ENCODE data around the gene CXCL8.
"Not testable (repeated sequence)": the region's sequence is repeated elsewhere in the genome, so short reads cannot be mapped to it uniquely, and the experiment has no call there.

The CXCL8 gene

DNA sequence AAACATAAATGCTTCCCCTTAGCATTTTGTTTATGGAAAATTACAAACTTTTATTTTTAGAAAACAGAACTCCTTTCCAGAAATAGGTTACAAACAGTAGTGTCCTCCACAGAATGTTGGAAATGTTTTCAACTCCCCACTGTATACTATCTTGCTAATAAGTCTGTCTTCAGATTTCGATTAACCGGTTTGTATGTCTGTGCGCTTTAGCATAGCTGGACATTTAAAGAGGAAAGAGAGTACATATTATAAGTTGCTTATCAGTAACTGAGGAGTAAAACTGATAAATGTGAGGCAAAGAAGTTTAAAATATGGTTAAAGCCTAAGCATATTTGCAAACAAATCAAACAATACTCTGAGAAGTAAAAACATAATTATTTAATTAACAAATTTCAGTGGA lies 3.4 kb downstream of the CXCL8 start:
- no peak for DNase-seq (ENCODE audit: low spot score)

DNA sequence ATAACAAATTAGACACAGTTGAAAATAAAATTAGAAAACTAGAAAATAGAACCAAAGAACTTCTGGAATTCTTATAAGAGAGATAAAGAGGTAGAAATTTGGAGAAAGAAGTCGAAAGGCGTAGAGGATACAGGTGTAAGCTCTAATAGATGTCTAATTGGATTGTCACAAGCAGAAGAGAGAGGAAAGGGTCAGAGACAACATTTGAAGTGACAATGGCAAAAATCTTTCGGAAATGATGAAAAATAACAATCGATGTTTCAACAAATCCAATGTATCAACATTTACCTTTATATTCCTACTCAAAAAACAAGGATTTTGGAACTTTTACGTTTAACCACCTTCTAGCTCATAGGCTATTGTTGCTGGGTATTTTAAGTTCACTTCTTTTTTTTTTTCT lies 3.8 kb downstream of the CXCL8 start:
- no peak for DNase-seq (ENCODE audit: low spot score)

DNA sequence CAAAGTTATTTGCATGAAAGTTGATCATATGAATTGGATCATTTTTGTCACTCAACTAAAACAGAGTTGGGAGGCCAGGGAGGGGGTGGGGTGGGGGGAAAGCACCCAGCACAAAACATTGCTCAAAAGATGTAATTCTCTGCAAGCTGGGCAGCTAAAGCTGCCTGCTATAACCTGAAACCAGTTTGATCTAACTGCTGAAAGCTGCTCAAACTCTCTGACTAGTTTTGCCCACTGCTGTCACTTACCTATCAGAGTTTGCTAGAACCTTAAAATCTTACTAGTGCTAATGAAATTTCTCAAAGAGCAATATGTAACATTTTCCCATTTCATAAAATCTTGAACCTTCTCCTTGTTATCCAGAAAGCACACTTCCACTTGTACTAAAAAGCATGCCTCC lies 10.4 kb downstream of the CXCL8 start:
- no peak for DNase-seq (ENCODE audit: low spot score)

DNA sequence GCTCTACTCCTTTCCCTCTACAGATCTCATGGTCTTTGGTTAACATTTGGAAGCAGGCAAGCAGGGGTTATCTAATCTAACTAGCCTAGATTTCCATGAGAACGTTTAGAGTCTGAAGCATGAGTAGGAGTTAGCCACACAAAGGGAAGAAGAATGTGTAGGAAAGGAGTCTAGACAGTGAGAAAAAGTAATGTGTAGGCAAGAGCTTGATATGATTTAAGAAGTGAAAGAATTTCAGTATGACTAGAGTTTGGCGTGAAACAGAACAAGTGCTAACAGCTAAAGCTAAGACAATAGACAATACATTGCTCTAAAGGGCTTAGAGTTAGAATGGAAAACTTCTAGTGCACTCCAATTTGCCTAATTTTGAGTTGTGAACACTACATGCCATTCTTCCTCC lies 10.8 kb downstream of the CXCL8 start:
- no peak for DNase-seq (ENCODE audit: low spot score)

DNA sequence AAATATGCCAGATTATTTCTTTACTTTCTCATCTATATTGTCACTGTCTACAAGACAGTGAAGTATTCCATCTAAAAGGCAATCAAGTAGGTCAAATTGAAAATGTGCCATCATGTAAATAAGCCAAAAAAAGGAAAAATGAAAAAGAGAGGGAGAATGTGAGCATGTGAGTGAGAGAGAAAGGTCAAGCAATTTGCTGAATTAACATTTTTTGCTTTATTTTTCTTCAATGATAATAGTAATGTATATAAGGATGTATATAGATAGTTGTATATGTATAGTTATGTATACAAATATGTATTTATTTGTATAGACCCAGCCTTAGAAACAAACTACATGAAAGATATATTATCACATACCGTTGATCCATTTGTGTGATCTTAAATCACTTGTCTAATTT lies 11.5 kb downstream of the CXCL8 start:
- DNase-seq (ENCODE audit: low spot score) = no peak

DNA sequence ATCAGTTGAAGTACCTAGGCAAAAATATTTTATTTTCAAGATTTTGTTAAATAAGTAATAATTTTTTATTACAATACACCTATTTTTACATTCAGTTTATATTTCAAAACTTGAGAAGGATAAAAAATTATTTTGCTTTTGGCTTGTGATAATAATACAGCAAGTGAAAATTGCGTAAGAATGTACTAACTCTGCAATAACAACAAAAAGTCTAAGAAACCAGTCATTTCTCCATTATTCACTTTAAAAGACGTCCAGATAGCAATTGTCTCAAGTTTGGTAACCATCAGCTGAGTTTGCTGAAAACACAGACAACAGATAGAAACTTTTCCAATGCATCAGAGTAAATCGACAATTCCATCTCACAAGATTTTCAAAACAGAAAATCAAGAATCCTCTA lies 12.1 kb downstream of the CXCL8 start:
- DNase-seq (ENCODE audit: low spot score) = no peak

DNA sequence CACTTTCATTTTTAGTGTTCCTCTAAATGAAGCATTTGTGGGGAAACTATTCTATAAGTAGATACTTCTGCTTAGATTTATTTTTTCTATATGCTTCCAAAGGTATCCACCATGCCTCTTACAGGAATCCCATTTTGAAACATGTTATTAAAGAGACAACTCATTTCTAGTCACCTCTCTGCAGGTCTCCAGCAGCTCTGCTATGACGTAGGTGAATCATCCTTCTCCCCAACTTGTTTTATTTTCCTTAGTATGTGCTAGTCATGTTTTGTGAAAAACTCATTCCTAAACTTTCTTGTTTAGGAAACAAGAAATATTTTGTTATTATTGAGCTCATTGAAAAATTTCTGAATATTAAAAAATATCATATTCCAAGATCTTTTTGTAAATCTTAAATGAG lies 12.8 kb downstream of the CXCL8 start:
- DNase-seq (ENCODE audit: low spot score) = no peak

DNA sequence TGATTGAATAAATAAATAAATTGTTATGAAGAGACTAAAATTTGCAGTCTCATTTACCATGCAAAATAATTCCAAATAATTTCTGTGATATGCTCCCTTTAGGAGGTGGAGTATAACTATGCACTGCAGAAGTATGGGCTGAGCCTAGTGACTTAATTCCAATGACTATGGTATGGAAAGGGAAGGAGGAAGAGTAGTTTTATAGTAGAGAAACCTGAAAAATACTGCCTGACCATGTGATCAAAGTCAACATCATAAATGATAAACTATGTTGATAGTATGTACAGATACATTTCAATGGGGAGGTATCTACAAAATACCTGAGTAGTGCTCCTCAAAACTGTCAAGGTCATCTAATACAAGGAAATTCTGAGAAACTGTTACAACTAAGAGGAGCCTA lies 14.6 kb downstream of the CXCL8 start:
- no peak for DNase-seq (ENCODE audit: low spot score)

DNA sequence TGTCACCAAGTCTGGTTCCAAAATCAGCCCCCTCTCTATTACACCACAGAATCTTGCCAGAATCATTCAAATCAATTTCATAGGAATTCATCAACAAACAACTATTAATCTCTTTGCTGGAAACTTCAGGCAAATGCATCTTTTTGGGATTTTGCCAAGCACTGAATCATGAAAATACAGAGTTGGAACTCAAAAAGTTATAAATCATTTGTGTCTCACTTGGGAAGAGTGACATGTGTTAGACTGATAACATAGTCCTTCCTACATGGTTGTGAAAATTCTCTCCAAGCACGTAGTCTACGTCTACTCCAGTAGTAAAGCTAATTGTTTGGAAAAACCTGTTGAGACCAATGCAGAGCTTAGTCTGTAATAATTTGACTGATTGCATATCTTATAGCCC lies 19.0 kb downstream of the CXCL8 start:
- DNase-seq (ENCODE audit: low spot score) = no peak

DNA sequence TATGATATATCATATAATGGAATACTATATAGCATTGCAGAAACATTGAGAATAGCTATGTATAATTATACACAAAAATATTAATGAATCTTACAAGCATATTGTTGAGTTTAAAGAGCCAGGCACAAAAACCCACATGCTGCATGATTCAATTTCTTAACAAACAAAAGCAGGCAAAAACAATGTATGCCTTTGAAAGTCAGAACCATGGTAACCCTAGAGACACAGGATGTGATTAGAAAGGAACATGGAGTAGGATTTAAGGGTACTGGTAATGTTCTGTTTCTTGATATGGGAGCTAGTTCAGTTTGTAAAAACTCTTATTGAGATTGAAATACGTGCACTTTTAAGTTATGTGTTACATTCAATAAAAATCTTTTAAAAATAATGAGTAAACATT lies 21.5 kb downstream of the CXCL8 start:
- no peak for DNase-seq (ENCODE audit: low spot score)

DNA sequence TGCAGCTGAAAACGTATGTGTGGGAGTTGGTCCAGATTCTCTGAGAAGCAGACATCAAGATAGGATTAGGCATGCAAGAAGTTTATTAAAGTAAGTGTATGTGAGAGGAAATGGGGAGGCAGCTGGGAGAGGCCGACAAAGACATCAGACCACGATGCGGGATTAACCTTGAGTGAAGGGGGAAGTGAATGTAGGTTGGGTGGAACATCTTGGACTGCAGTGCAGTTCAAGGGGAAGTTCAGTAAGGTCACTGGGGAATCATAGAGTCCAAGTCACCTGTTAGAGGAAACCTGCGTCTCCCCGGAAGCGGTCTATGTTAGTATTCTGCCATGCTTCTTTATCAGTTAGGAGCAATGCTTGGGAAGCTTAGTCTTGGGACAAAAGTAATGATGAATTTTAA lies 22.0 kb downstream of the CXCL8 start:
- no peak for DNase-seq (ENCODE audit: low spot score)

DNA sequence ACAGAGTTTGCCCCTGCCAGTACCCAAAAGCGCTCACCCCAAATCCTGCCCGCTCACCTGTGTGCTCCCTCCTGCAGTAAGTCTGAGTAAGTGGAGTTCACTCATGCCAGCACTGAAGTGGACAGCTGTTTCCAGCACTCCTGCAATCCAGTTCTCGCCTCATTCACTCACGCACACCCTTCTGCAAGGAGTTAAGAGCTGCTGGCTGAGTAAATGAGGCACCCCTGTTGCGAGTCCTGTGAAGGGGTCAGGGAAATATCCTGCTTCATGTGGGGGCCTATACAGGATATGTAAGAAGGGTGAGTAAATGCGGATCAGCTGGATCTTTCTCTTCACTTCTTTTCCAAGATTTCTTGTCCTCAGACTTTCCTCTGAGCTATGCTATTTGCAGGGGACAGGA lies 23.5 kb downstream of the CXCL8 start:
- no peak for DNase-seq (ENCODE audit: low spot score)

DNA sequence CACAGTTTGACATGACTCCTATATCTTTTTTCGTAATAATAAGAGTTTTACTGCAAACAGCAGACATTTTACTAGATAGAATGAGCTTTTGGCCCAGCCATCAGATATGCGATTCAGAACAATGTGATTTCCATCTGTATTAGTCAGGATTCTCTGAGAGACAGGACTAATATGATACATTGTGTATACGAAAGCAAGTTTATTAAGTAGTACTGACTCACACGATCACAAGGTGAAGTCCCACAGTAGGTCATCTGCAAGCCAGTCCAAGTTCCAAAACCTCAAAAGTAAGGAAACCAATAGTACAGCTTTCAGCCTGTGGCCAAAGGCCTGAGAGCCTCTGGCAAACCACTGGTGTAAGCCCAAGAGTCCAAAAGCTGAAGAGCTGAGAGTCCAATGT lies 24.1 kb downstream of the CXCL8 start:
- no peak for DNase-seq (ENCODE audit: low spot score)

DNA sequence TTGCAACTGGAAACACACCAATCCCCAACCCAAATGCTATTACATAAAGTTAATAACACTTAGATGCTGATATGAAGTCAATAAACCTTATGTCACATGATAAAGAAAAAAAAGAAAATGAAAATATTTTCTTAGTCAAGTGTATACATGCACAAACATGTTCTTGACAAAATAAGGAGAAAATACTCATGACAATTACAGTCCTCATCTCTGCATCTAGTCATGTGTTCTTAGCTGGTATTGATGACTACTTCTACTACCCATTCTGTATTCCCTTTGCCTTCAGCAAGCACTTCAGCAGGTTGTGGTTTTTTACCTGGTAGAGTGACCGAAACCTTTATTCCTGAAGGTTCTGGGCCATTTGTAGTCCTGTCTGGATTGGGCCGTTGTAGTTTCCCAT lies 24.9 kb downstream of the CXCL8 start:
- no peak for DNase-seq (ENCODE audit: low spot score)

DNA sequence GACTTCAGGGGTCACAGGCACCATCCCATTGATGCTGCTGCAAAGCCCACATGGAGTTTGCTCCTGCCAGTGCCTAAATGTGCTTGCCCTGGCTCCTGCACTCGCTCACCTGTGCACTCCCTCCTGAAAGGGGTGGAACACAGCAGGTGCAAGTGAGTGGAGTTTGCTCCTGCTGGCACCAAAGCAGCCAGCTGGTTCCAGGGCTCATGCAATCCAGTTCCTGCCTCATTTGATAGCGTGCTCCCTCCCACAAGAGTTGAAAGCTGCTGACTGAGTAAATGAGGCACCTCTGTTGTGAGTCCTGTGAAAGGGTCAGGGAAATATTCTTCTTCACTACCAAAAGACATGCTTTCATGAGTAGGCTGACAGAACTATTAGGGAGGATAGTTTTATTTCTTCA lies 30.5 kb downstream of the CXCL8 start:
- DNase-seq (ENCODE audit: low spot score) = no peak

DNA sequence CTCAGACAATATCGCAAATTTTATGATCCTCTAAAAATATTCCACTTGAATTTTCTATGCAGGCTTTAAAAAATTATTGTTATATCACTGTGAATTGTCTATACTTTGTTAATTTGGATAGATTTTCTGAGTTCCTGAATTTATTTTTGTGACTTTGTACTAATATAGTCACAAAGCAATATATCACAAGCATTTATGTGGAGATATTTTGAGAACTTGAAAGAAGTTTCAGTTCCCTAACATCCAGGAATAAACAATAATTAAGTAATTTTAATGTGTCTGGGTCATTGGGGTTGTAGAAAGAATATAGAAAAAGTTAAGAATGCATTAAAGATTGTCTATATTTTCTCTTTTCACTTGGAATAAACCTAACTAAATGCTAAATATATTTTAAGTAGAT lies 32.0 kb downstream of the CXCL8 start:
- DNase-seq (ENCODE audit: low spot score) = no peak

DNA sequence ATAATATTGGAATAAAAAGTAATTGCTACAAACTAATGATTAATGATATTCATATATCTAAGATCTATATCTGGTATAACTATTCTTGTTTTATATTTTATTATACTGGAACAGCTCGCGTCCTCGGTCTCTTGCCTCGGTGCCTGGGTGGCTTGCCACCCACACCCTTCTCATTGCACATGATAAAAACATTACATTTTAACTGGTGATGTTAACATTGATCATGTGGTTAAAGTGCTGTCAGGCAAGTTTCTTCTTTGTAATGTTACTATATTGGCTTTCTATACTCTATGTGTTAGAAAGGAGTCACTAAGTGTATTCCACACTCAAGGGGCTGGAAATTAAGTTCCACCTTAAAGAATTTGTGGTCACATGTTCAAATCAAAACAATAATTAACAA lies 34.0 kb downstream of the CXCL8 start:
- not testable (repeated sequence) for DNase-seq (ENCODE audit: low spot score)

DNA sequence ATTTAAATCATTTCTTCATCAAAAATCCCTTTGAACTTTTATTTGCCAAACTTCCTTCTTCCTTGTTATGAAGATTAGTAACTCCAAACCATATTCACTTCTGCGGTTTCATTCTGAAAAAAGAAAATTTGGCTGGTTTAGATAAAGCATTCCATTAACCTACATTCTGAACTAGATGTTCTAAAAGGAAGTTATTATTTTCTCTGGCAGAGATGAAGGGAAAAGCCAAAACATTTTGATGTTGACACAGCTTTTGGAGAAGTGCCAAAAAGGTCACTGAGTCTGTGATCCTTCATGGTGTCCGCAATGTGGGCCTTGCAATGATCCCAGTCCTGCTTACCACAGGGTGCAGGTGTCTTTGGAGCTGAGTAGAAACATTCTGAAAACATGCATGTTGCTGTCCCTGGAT lies 36.0 kb downstream of the CXCL8 start:
- DNase-seq (ENCODE audit: low spot score) = no peak

DNA sequence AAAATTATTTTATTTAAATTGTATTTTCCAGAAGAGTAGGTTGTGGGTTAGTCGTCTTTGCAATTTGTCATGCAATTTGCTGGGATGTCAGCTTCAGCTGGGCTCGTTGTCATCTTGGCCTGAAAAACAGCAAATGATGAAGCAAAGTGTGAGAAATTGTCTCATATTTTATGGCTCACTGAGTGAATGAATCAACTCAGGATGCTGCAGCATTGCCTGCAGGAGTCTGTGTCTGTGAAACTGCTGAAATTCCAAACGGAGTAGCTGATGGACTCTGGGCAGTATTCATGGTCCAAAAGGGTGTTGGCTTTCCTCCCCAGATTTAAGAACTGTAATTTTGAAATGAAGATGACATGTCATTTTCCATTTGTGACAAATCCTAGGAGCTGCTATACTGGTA lies 37.2 kb downstream of the CXCL8 start:
- no peak for DNase-seq (ENCODE audit: low spot score)

DNA sequence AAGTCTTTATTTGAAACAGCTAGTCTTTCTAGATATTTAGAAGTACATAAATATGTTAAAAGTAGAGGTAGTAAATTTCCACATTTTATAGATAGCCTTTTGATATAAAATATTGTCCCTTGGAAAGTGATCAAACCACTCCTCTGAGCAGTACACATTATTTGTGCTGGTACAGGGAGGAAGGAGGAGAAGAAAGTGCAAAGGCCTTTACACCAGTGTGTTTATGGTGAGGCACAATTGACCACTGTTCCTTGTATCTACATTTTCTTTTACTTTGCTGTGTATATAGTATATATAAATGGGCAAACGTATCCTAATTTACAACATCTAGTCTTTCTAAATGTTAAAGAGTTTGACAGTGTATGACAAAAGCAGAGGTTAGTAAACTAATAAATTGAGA lies 39.9 kb downstream of the CXCL8 start:
- DNase-seq (ENCODE audit: low spot score) = no peak

DNA sequence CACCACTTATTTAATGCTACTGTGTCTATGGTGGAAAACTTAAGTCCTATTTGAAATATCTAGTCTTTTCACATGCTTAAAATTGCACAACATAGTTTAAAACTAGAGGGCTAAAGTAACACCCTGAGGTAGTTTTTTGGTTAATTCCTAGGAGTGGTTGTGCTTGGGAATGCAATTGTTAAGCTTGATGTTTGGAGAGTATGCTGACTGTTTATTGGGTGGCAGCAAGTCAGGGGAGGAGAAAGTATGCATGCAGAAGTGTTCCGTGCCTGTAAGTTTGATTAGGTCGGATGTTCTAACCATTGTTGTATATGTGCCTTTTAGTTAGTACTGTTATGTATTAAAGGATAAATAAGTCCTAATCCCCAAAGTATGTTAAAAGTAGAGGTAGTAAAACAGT lies 40.5 kb downstream of the CXCL8 start:
- no peak for DNase-seq (ENCODE audit: low spot score)

DNA sequence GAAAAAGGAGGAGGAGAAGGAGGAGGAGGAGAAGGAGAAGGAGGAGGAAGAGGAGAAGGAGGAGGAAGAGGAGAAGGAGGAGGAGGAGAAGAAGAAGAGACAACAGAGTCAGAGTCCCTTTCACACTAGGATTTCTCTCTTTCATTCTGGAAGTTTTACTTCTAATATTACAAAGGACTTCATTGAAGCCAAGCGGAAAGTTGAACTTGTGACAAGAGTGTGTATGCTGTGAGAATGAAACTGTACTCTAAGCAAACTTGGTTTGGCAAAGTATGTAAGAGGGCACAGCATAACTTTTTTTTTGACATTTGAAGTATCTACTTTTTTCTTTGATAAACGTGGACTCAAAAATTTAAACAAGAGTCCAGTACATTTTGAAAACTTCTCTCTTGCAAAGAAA lies 48.0 kb downstream of the CXCL8 start:
- DNase-seq (ENCODE audit: low spot score) = no peak

Data from hematopoietic multipotent progenitor cell treated with erythropoietin and hydrocortisone succinate and interleukin-3 and kit ligand, for 15 days (in vitro differentiated cells).